Adrenal gland (tissue), 5 donors: ENCODE data around the gene RNF4.

Experiments
- POLR2A ChIP-seq, 2 donors: fragments of 450-650 bp; IDR thresholded peaks; one replicate each; pipeline ENCODE4 v1.6.1; 2017; ENCODE audit warnings: antibody characterized with exemption in 2 of 2, mild to moderate bottlenecking in 2 of 2, moderate library complexity in 1 of 2
- TF ChIP-seq, protein P1 (sequence below), 6 experiments: fragments of 450-650 bp in 4 of 6; fragments of 200-600 bp in 2 of 6; sonication (generic) in 1 of 6; IDR thresholded peaks; 1 replicate in 5 of 6; 2 replicates in 1 of 6; pipeline versions ENCODE4 v1.5.1 to v1.8.0; 2016 to 2021; ENCODE audit warnings: antibody characterized with exemption in 6 of 6, mild to moderate bottlenecking in 2 of 6, moderate library complexity in 1 of 6
- donor health status: DM: no; HTN: no; CAD: no.

DNA sequence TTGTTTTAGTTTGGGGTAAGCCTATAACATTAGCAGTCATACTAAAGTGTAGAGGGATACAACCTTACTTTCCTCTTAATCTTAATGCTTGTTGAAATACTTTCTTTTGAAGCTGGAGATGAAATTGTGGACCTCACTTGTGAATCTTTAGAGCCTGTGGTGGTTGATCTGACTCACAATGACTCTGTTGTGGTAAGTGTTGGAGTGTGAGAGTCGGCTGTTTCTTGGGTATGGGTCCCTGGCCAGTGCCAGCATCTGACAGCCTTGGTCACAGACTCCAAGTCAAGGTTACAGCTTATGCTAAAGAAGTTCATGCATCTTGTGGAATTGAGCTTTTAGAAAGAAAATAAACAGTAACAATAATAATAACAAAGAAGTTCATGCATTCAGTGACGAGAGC, 31.6 kb downstream of the RNF4 start:
- TF ChIP-seq, protein P1, sequence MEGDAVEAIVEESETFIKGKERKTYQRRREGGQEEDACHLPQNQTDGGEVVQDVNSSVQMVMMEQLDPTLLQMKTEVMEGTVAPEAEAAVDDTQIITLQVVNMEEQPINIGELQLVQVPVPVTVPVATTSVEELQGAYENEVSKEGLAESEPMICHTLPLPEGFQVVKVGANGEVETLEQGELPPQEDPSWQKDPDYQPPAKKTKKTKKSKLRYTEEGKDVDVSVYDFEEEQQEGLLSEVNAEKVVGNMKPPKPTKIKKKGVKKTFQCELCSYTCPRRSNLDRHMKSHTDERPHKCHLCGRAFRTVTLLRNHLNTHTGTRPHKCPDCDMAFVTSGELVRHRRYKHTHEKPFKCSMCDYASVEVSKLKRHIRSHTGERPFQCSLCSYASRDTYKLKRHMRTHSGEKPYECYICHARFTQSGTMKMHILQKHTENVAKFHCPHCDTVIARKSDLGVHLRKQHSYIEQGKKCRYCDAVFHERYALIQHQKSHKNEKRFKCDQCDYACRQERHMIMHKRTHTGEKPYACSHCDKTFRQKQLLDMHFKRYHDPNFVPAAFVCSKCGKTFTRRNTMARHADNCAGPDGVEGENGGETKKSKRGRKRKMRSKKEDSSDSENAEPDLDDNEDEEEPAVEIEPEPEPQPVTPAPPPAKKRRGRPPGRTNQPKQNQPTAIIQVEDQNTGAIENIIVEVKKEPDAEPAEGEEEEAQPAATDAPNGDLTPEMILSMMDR (IDR thresholded peaks at IDR 0.05), result no peak
- no peak for TF ChIP-seq POLR2A (IDR thresholded peaks at IDR 0.05)
